HepG2 (cell line): ENCODE measurements around the gene SOX12. TPM values are rescaled to one million over a fixed set of nuclear protein-coding genes. Genes with fewer than 3 reads are reported as not detected.

Source experiments
- ADNP ChIP-seq: sonication (generic); formaldehyde crosslinking; IDR thresholded peaks from 2 replicates; pipeline ENCODE4 v1.4.0; 2020; ENCODE audit warnings: missing genetic modification reagents
- BORCS8-MEF2B ChIP-seq: sonication (generic); formaldehyde crosslinking; IDR thresholded peaks from 2 replicates; pipeline ENCODE4 v1.8.0; 2022; ENCODE audit warnings: mild to moderate bottlenecking, missing genetic modification reagents
- BRCA1 ChIP-seq: sonication (generic); formaldehyde crosslinking; IDR thresholded peaks from 2 replicates; pipeline ENCODE4 v1.4.0; 2020; ENCODE audit warnings: missing genetic modification reagents
- ETS1 ChIP-seq: sonication (generic); formaldehyde crosslinking; IDR thresholded peaks from 2 replicates; pipeline ENCODE4 v1.4.0; 2020; ENCODE audit warnings: missing genetic modification reagents
- HIVEP1 ChIP-seq: sonication (generic); formaldehyde crosslinking; IDR thresholded peaks from 2 replicates; pipeline ENCODE4 v1.4.0; 2020; ENCODE audit warnings: mild to moderate bottlenecking, missing genetic modification reagents
- HNRNPL ChIP-seq: fragments of 200-400 bp; formaldehyde crosslinking; IDR thresholded peaks from 2 replicates; pipeline ENCODE4 v1.6.1; 2017; ENCODE audit warnings: mild to moderate bottlenecking, low read depth, low read length
- MAF1 ChIP-seq: sonication (generic); formaldehyde crosslinking; IDR thresholded peaks from 2 replicates; pipeline ENCODE4 v1.5.0; 2020; ENCODE audit warnings: missing genetic modification reagents, borderline replicate concordance
- MED13 ChIP-seq: sonication (generic); formaldehyde crosslinking; IDR thresholded peaks from 2 replicates; pipeline ENCODE4 v1.5.0; 2020; ENCODE audit warnings: missing genetic modification reagents
- MEF2D ChIP-seq: sonication (generic); formaldehyde crosslinking; IDR thresholded peaks from 2 replicates; pipeline ENCODE4 v1.5.1; 2020; ENCODE audit warnings: mild to moderate bottlenecking, missing genetic modification reagents
- NFE2 ChIP-seq: sonication (generic); formaldehyde crosslinking; IDR thresholded peaks from 2 replicates; pipeline ENCODE4 v1.4.0; 2020; ENCODE audit warnings: missing genetic modification reagents
- POLR2G ChIP-seq: fragments of 200-400 bp; formaldehyde crosslinking; IDR thresholded peaks from 2 replicates; pipeline ENCODE4 v1.6.1; 2018; ENCODE audit warnings: mild to moderate bottlenecking, low read depth, low read length, moderate library complexity
- SNAI1 ChIP-seq: sonication (generic); formaldehyde crosslinking; IDR thresholded peaks from 2 replicates; pipeline ENCODE4 v1.5.0; 2020; ENCODE audit warnings: mild to moderate bottlenecking, missing genetic modification reagents, borderline replicate concordance
- TBX2 ChIP-seq: sonication (generic); formaldehyde crosslinking; IDR thresholded peaks from 2 replicates; pipeline ENCODE4 v1.5.0; 2020; ENCODE audit warnings: missing genetic modification reagents, mild to moderate bottlenecking, borderline replicate concordance
- ZC3H13 ChIP-seq: sonication (generic); formaldehyde crosslinking; IDR thresholded peaks from 2 replicates; pipeline ENCODE4 v1.8.1; 2023; ENCODE audit warnings: mild to moderate bottlenecking, missing genetic modification reagents, moderate library complexity
- ZFY ChIP-seq: sonication (generic); formaldehyde crosslinking; IDR thresholded peaks from 2 replicates; pipeline ENCODE4 v1.4.0; 2020; ENCODE audit warnings: missing genetic modification reagents
- ZNF546 ChIP-seq: sonication (generic); formaldehyde crosslinking; conservative IDR thresholded peaks from 2 replicates; pipeline ENCODE4 v1.8.1; 2023; ENCODE audit warnings: mild to moderate bottlenecking, missing genetic modification reagents
- ZNF547 ChIP-seq: sonication (generic); formaldehyde crosslinking; IDR thresholded peaks from 2 replicates; pipeline ENCODE4 v1.5.1; 2020; ENCODE audit warnings: mild to moderate bottlenecking, missing genetic modification reagents
- ZNF552 ChIP-seq: sonication (generic); formaldehyde crosslinking; IDR thresholded peaks from 2 replicates; pipeline ENCODE4 v1.9.0; 2022; ENCODE audit warnings: missing genetic modification reagents, mild to moderate bottlenecking, borderline replicate concordance
- ZNF710 ChIP-seq: sonication (generic); formaldehyde crosslinking; IDR thresholded peaks from 2 replicates; pipeline ENCODE4 v1.5.0; 2020; ENCODE audit warnings: mild to moderate bottlenecking, missing genetic modification reagents, borderline replicate concordance
- ZNF720 ChIP-seq: sonication (generic); formaldehyde crosslinking; IDR thresholded peaks from 2 replicates; pipeline ENCODE4 v1.4.0; 2020; ENCODE audit warnings: missing genetic modification reagents
- ZNF839 ChIP-seq: sonication (generic); formaldehyde crosslinking; IDR thresholded peaks from 2 replicates; pipeline ENCODE4 v1.4.0; 2020; ENCODE audit warnings: missing genetic modification reagents, mild to moderate bottlenecking, borderline replicate concordance
- ZSCAN21 ChIP-seq: sonication (generic); formaldehyde crosslinking; IDR thresholded peaks from 2 replicates; pipeline ENCODE4 v1.8.0; 2022; ENCODE audit warnings: mild to moderate bottlenecking, missing genetic modification reagents, moderate library complexity, borderline replicate concordance
- polyA plus RNA-seq, 8 experiments: library from polyadenylated mRNA; depleted of rRNA in 3 of 8; stranded (reverse) in 7 of 8; unstranded in 1 of 8; fragments of >200 nt; fragmentation: Illumina TruSeq in 4 of 8; extraction: Trizol in 4 of 8; gene quantifications; 2 replicates each; pipeline versions ENCODE4 v1.2.1 to v1.2.3, GENCODE V29; 2011 to 2016; ENCODE audit warnings: low read depth in 4 of 8, missing spikeins in 1 of 8, mixed read lengths in 1 of 8; ENCODE audit not compliant: insufficient read depth in 1 of 8
- total RNA-seq, 5 experiments: library from RNA; depleted of rRNA; stranded (reverse); fragments of >200 nt; fragmentation: Illumina TruSeq; extraction: Trizol; gene quantifications; 2 replicates each; pipeline ENCODE4 v1.2.3, GENCODE V29; 2016; ENCODE audit warnings: low read depth in 1 of 5
- TF ChIP-seq, protein P1 (sequence below): sonication (generic); formaldehyde crosslinking; IDR thresholded peaks from 2 replicates; pipeline ENCODE4 v1.5.0; 2020; ENCODE audit warnings: missing genetic modification reagents, mild to moderate bottlenecking, borderline replicate concordance

The SOX12 gene
- total and polyA plus RNA-seq, 2 of the 13 experiments (the other 11 are each of a cell fraction or from before 2014, with no cell fraction given): 10.0 to 18.7 TPM

DNA sequence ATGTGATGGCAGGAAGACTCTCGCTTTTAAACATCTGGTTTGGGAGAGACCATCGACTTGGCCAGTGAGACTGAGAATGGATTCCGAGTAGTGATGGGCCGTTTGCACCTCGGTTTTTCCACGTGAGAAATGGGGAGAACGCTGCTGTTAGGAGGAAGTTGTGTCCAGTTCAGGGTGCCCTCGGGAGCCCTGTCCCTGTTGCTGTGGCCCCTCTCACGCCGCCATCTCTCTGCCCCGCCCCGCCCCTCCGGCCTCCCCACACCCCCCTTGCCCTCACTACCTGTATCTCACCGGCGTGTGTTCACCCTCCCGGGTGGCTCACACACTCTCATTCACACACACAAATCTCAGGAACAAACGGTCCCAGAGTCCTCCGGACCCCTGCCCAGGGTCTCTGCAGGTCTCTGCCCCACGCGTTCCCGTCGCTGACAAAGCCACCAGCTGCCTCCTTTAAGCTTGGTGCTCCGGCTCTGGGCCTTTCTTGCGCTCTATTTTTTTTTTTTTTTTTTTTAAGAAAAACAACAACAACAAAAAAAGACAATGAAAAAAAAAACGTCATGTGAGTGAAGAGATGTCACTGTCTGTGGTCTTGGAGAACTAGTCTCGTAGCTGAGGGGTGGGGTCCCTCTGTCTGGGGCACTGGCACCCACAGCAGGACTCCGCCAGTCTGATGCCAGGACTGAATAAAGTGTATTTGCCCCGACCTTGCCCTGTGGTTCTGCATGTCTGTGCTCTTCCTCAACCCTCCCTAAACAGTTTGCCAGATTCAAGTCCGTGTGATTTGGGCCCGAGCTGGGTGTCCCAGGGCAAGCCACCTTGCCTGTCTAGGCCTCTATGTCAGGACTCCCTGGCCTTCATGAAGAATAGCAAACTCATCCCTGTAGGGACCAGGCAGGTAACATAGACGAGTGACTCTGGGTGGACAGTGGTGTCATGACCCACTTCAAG lies 2.9 kb downstream of the SOX12 start (continued):
- TF ChIP-seq ZNF546 (CRISPR knock-in tag): no peak
- TF ChIP-seq ZNF720 (CRISPR knock-in tag): 0 out of 2 replicates have a peak, but pooled peaks have one; percentile 21
- 0 out of 2 replicates have a peak, but pooled peaks have one; percentile 4 for TF ChIP-seq ZNF839 (CRISPR knock-in tag)
- 0 out of 2 replicates have a peak, but pooled peaks have one; percentile 2 for TF ChIP-seq NFE2
- TF ChIP-seq, protein P1, sequence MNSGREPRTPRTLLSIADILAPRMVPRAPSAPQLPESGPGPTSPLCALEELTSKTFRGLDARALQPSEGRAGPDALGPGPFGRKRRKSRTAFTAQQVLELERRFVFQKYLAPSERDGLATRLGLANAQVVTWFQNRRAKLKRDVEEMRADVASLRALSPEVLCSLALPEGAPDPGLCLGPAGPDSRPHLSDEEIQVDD (CRISPR knock-in tag): 0 out of 2 replicates have a peak, but pooled peaks have one; percentile 31
- TF ChIP-seq MEF2D: 0 out of 2 replicates have a peak, but pooled peaks have one; percentile 15
- no peak for TF ChIP-seq ETS1 (CRISPR knock-in tag)
- TF ChIP-seq ZNF710 (CRISPR knock-in tag): no peak
- TF ChIP-seq HNRNPL: 0 out of 2 replicates have a peak, but pooled peaks have one; percentile 49
- TF ChIP-seq HIVEP1 (CRISPR knock-in tag): 0 out of 2 replicates have a peak, but pooled peaks have one; percentile 28
- TF ChIP-seq ZC3H13: peak; percentile 84; the same call in 1 of the 2 replicates
- TF ChIP-seq ZSCAN21 (CRISPR knock-in tag): 0 out of 2 replicates have a peak, but pooled peaks have one; percentile 8
- TF ChIP-seq TBX2: no peak
- peak; percentile 57; the same call in 1 of the 2 replicates for TF ChIP-seq ZNF552 (CRISPR knock-in tag)
- TF ChIP-seq MED13 (CRISPR knock-in tag): 0 out of 2 replicates have a peak, but pooled peaks have one; percentile 9
- TF ChIP-seq ADNP (CRISPR knock-in tag): 0 out of 2 replicates have a peak, but pooled peaks have one; percentile 16
- peak; percentile 14; the same call in 1 of the 2 replicates for TF ChIP-seq POLR2G
- TF ChIP-seq ZNF547 (CRISPR knock-in tag): 0 out of 2 replicates have a peak, but pooled peaks have one; percentile 28
- TF ChIP-seq BORCS8-MEF2B (CRISPR knock-in tag): 0 out of 2 replicates have a peak, but pooled peaks have one; percentile 35
- no peak; the same call in 1 of the 2 replicates for TF ChIP-seq SNAI1 (CRISPR knock-in tag)
- TF ChIP-seq MAF1 (CRISPR knock-in tag): no peak
- TF ChIP-seq BRCA1 (CRISPR knock-in tag): 0 out of 2 replicates have a peak, but pooled peaks have one; percentile 2
- TF ChIP-seq ZFY (CRISPR knock-in tag): peak; percentile 49
